ENCODE data around the gene FGFBP3. TPM values are rescaled to one million over a fixed set of nuclear protein-coding genes. Genes with fewer than 3 reads are reported as not detected.

FGFBP3 gene
- total RNA-seq, 1 experiment from 2014 or later, result 1.2 TPM

DNA sequence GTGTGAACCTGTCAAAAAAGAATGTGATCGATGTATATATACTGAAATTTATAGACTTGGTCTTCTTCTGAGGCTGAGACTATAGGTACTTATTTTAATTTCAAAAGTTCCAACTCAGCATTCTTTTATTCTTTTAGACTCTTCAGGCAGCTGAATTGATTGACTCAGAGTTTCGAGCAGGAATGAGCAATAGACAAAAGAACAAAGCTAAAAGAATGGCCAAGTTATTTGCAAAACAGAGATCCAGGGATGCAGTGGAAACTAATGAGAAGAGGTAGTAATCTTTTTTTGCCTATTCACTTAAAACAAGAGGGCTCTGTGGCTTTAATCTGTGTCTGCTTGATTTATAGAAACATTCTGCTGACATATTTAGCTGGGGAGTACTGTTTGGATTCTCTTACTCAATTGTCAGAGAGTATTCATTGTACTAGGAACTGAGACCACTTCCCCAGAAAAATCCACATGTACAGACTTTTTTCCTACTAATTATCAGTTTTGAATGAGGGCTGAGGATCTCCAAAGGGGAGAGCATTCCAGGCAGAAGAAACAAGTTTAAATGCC is 44.4 kb upstream of the FGFBP3 start:
- Histone ChIP-seq H3K9me2 (ENCODE audit: insufficient read depth) (no peaks in the 10 kb centered on the region), H3K4me3 (replicated peaks in 1 of 2; ENCODE audit: low read depth in 1 of 2, low read length in 2 of 2) (no peak overlapping the region), H4K20me1 (ENCODE audit: insufficient read depth) (0 out of 2 replicates have a peak, but pooled peaks cover 4% of the 10 kb centered on the region), H3K27ac (ENCODE audit: low read depth, low read length) (no peak overlapping the region), H3K79me2 (ENCODE audit: insufficient read depth, low read length) (peaks cover 52% of the 10 kb centered on the region), H3K9ac (ENCODE audit: low read length) (no peak overlapping the region), H3K4me1 (ENCODE audit: control insufficient read depth in 1 of 2, insufficient read depth in 2 of 2, low read length in 2 of 2) (no peaks in the 10 kb centered on the region), H3K9me3 (ENCODE audit: control insufficient read depth in 1 of 2, insufficient read depth in 1 of 2, low read depth in 1 of 2, low read length in 2 of 2) (no peaks in the 10 kb centered on the region), H3K4me2 (ENCODE audit: low read length) (no peak overlapping the region), H3K27me3 (ENCODE audit: insufficient read depth, low read length) (no peaks in the 10 kb centered on the region), H2AFZ (ENCODE audit: low read depth, low read length, poor library complexity, severe bottlenecking) (no peak overlapping the region), H3K36me3 (ENCODE audit: control insufficient read depth in 1 of 2, insufficient read depth in 2 of 2, low read length in 2 of 2) (peaks cover 23 to 24% of the 10 kb centered on the region in 2 experiments; a peak in 3 of 4 replicates)
- ChIA-PET POLR2A (no interaction called here), RAD21 (ENCODE audit: low non-redundant PET in 1 of 2, low total read pairs in 2 of 2, uncharacterized antibody in 2 of 2, unreplicated experiment in 2 of 2) (no interaction called here), CTCF (no interaction called here)
- DNase-seq (ENCODE audit: low read depth, low spot score) (no peak), ATAC-seq (no peak)
- intact Hi-C loops (cut with micrococcal nuclease), result no loop called here
- TF ChIP-seq SP1 (IDR thresholded peaks at IDR 0.05; ENCODE audit: low read depth), result no peak
- BruUV-seq (replicated peaks), result no TSS peak

DNA sequence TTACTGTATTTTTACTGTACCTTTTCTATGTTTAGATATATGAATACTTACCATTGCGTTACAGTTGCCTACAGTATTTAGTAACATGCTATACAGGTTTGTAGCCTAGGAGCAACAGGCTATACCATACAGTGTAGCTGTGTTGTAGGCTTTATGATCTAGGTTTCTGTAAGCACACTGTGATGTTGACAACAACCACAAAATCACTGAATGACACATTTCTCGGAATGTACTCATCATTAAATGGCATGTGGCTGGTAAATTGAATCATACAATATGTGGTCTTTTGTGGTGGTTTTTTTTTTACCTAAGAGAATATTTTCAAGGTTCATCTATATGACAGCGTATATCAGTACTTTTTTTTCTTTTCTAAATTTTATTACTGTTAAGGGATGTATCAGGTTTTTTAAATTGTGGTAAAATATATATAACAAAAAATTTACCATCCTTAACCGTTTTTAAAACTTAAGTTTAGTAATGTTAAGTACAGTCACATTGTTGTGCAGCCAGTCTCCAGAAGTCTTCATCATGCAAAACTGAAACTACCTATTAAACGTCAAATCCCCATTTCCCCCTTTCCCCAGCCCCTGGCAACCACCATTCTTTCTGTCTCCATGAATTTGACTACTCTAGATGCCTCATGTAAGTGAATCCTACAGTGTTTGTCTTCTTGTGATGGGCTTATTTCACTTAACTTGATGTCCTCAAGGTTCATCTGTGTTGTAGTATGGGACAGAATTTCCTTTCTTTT is 35.8 kb upstream of the FGFBP3 start:
- Histone ChIP-seq H3K4me3 (replicated peaks in 1 of 2; ENCODE audit: low read depth in 1 of 2, low read length in 2 of 2) (no peak overlapping the region), H3K4me1 (ENCODE audit: control insufficient read depth in 1 of 2, insufficient read depth in 2 of 2, low read length in 2 of 2) (no peaks in the 10 kb centered on the region), H3K9me3 (ENCODE audit: control insufficient read depth in 1 of 2, insufficient read depth in 1 of 2, low read depth in 1 of 2, low read length in 2 of 2) (no peaks in the 10 kb centered on the region), H3K9ac (ENCODE audit: low read length) (no peak overlapping the region), H4K20me1 (ENCODE audit: insufficient read depth) (no peaks in the 10 kb centered on the region), H3K36me3 (ENCODE audit: control insufficient read depth in 1 of 2, insufficient read depth in 2 of 2, low read length in 2 of 2) (peaks cover 4 to 9% of the 10 kb centered on the region in 2 experiments; a peak in 3 of 4 replicates), H3K79me2 (ENCODE audit: insufficient read depth, low read length) (peaks cover 74% of the 10 kb centered on the region), H3K9me2 (ENCODE audit: insufficient read depth) (no peaks in the 10 kb centered on the region), H3K27me3 (ENCODE audit: insufficient read depth, low read length) (no peaks in the 10 kb centered on the region), H3K4me2 (ENCODE audit: low read length) (no peak overlapping the region), H2AFZ (ENCODE audit: low read depth, low read length, poor library complexity, severe bottlenecking) (no peak overlapping the region), H3K27ac (ENCODE audit: low read depth, low read length) (no peak overlapping the region)
- BruUV-seq (replicated peaks), result no TSS peak
- intact Hi-C loops (cut with micrococcal nuclease), result no loop called here
- CTCF ChIA-PET, result no interaction called here
- TF ChIP-seq, protein P1, sequence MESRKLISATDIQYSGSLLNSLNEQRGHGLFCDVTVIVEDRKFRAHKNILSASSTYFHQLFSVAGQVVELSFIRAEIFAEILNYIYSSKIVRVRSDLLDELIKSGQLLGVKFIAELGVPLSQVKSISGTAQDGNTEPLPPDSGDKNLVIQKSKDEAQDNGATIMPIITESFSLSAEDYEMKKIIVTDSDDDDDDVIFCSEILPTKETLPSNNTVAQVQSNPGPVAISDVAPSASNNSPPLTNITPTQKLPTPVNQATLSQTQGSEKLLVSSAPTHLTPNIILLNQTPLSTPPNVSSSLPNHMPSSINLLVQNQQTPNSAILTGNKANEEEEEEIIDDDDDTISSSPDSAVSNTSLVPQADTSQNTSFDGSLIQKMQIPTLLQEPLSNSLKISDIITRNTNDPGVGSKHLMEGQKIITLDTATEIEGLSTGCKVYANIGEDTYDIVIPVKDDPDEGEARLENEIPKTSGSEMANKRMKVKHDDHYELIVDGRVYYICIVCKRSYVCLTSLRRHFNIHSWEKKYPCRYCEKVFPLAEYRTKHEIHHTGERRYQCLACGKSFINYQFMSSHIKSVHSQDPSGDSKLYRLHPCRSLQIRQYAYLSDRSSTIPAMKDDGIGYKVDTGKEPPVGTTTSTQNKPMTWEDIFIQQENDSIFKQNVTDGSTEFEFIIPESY (IDR thresholded peaks at IDR 0.05; ENCODE audit: extremely low read depth, insufficient replicate concordance, low read length), result no peak
- no peak for TF ChIP-seq ELF1 (IDR thresholded peaks at IDR 0.05; ENCODE audit: borderline replicate concordance, low read depth)
- TF ChIP-seq EZH2phosphoT487 (IDR thresholded peaks at IDR 0.05; ENCODE audit: borderline replicate concordance), result no peak
- DNase-seq (ENCODE audit: low read depth, low spot score) (no peak), ATAC-seq (no peak)
- POLR2A ChIA-PET, result no interaction called here
- RAD21 ChIA-PET (ENCODE audit: low non-redundant PET in 1 of 2, low total read pairs in 2 of 2, uncharacterized antibody in 2 of 2, unreplicated experiment in 2 of 2), result no interaction called here

All from HCT116 (cell line).